Loucy (cell line): ENCODE measurements around the gene ST8SIA1.

ENCODE experiments used
- H2AFZ ChIP-seq: fragments of 200-600 bp; sonication (generic); 2 replicates; pipeline ENCODE4 v1.6.0; 2016; ENCODE audit warnings: antibody characterized with exemption, mild to moderate bottlenecking, low read length, moderate library complexity
- H3F3A ChIP-seq: fragments of 200-600 bp; 2 replicates; pipeline ENCODE4 v1.6.0; 2016; ENCODE audit warnings: antibody characterized with exemption, low read depth, mild to moderate bottlenecking
- H3K27me3 ChIP-seq: fragments of 200-600 bp; sonication (generic); 2 replicates; pipeline ENCODE4 v1.6.1; 2014; ENCODE audit warnings: low read length, mild to moderate bottlenecking; ENCODE audit not compliant: insufficient read depth, poor library complexity, severe bottlenecking
- H3K36me3 ChIP-seq: fragments of 200-600 bp; sonication (generic); 2 replicates; pipeline ENCODE4 v1.6.1; 2016; ENCODE audit warnings: low read length; ENCODE audit not compliant: insufficient read depth
- H3K4me1 ChIP-seq: fragments of 200-600 bp; sonication (generic); 2 replicates; pipeline ENCODE4 v1.5.1; 2014; ENCODE audit warnings: low read length, mild to moderate bottlenecking; ENCODE audit not compliant: insufficient read depth, poor library complexity, severe bottlenecking
- H3K4me2 ChIP-seq: fragments of 200-600 bp; sonication (generic); 2 replicates; pipeline ENCODE4 v1.6.0; 2014; ENCODE audit warnings: antibody characterized with exemption, low read length, low read depth, mild to moderate bottlenecking; ENCODE audit not compliant: poor library complexity, severe bottlenecking
- H3K4me3 ChIP-seq: fragments of 200-600 bp; sonication (generic); 2 replicates; pipeline ENCODE4 v1.5.1; 2014; ENCODE audit warnings: low read length, mild to moderate bottlenecking, mixed read lengths; ENCODE audit not compliant: poor library complexity, severe bottlenecking
- H3K79me2 ChIP-seq: fragments of 200-600 bp; sonication (generic); 2 replicates; pipeline ENCODE4 v1.6.1; 2014; ENCODE audit warnings: low read length; ENCODE audit not compliant: insufficient read depth
- H3K9ac ChIP-seq: fragments of 200-600 bp; sonication (generic); 2 replicates; pipeline ENCODE4 v1.6.0; 2014; ENCODE audit warnings: mild to moderate bottlenecking, low read depth, low read length, moderate library complexity; ENCODE audit not compliant: poor library complexity, severe bottlenecking
- H3K9me2 ChIP-seq: fragments of 200-600 bp; sonication (generic); replicated peaks from 2 replicates; pipeline ENCODE4 v1.6.1; 2016; ENCODE audit warnings: low read depth, low read length, mixed read lengths
- H3K9me3 ChIP-seq: fragments of 200-600 bp; sonication (generic); 2 replicates; pipeline ENCODE4 v1.6.1; 2014; ENCODE audit warnings: mild to moderate bottlenecking, antibody characterized with exemption, low read length, low read depth; ENCODE audit not compliant: insufficient read depth
- H4K20me1 ChIP-seq: fragments of 200-600 bp; sonication (generic); 2 replicates; pipeline ENCODE4 v1.6.0; 2014; ENCODE audit warnings: antibody characterized with exemption, low read length, mild to moderate bottlenecking; ENCODE audit not compliant: insufficient read depth, poor library complexity, severe bottlenecking
- CTCF ChIP-seq: fragments of 200-600 bp; sonication (generic); conservative IDR thresholded peaks from 2 replicates; pipeline ENCODE4 v1.5.1; 2014; ENCODE audit warnings: mild to moderate bottlenecking, antibody characterized with exemption, low read length
- EZH2phosphoT487 ChIP-seq: fragments of 200-600 bp; IDR thresholded peaks from 2 replicates; pipeline ENCODE4 v1.6.1; 2018; ENCODE audit warnings: antibody characterized with exemption, mild to moderate bottlenecking, moderate library complexity, borderline replicate concordance

The ST8SIA1 gene

GRCh38 chr12:22268973-22269372 lies 65.5 kb downstream of the ST8SIA1 start:
- Histone ChIP-seq H3K9me2 (no peaks in the 10 kb centered on the region), H3K27me3 (no peaks in the 10 kb centered on the region), H3K9me3 (no peaks in the 10 kb centered on the region), H3K9ac (no peak overlapping the region), H3K4me2 (no peak overlapping the region), H3F3A (no peaks in the 10 kb centered on the region), H3K36me3 (no peaks in the 10 kb centered on the region), H4K20me1 (no peaks in the 10 kb centered on the region), H3K4me3 (no peak overlapping the region), H3K79me2 (no peaks in the 10 kb centered on the region), H3K4me1 (no peaks in the 10 kb centered on the region), H2AFZ (no peak overlapping the region)
- TF ChIP-seq EZH2phosphoT487 (no peak), CTCF (no peak)

- H3K4me2 ChIP-seq: no peak overlapping the region
- TF ChIP-seq EZH2phosphoT487: no peak
- no peak for TF ChIP-seq CTCF
- H3K9ac ChIP-seq: no peak overlapping the region
- no peaks in the 10 kb centered on the region for H3K79me2 ChIP-seq
- no peaks in the 10 kb centered on the region for H3K36me3 ChIP-seq
- H3F3A ChIP-seq: no peaks in the 10 kb centered on the region
- no peaks in the 10 kb centered on the region for H3K27me3 ChIP-seq
- H3K4me1 ChIP-seq: no peaks in the 10 kb centered on the region
- no peak overlapping the region for H3K4me3 ChIP-seq
- no peaks in the 10 kb centered on the region for H3K9me3 ChIP-seq
- H3K9me2 ChIP-seq: no peaks in the 10 kb centered on the region
- no peaks in the 10 kb centered on the region for H4K20me1 ChIP-seq
- no peak overlapping the region for H2AFZ ChIP-seq
Measured at GRCh38 chr12:22268406-22268805, 66.1 kb downstream of the ST8SIA1 start.

- no peaks in the 10 kb centered on the region for H3K9me2 ChIP-seq
- H3K4me3 ChIP-seq: no peak overlapping the region
- H4K20me1 ChIP-seq: no peaks in the 10 kb centered on the region
- H3K79me2 ChIP-seq: no peaks in the 10 kb centered on the region
- no peak overlapping the region for H3K9ac ChIP-seq
- no peak overlapping the region for H3K4me2 ChIP-seq
- H2AFZ ChIP-seq: no peak overlapping the region
- TF ChIP-seq EZH2phosphoT487: no peak
- TF ChIP-seq CTCF: no peak
- H3K36me3 ChIP-seq: no peaks in the 10 kb centered on the region
- H3K27me3 ChIP-seq: no peaks in the 10 kb centered on the region
- no peaks in the 10 kb centered on the region for H3K9me3 ChIP-seq
- no peaks in the 10 kb centered on the region for H3K4me1 ChIP-seq
- H3F3A ChIP-seq: no peaks in the 10 kb centered on the region
Measured at GRCh38 chr12:22266101-22266500, 68.4 kb downstream of the ST8SIA1 start.
